ENCODE data around the gene FAM98C.

FAM98C gene

GRCh38 chr19:38386300-38386970, 16.5 kb upstream of the FAM98C start:
- H3K4me1 Mint-ChIP-seq (ENCODE audit: low read depth): peaks cover 12% of the 10 kb centered on the region
- no peak overlapping the region for H3K27ac Mint-ChIP-seq
- no peaks in the 10 kb centered on the region for H3K9me3 Mint-ChIP-seq
- peaks cover 22% of the 10 kb centered on the region for H3K36me3 Mint-ChIP-seq (ENCODE audit: low read depth)
- H3K27me3 Mint-ChIP-seq (ENCODE audit: low read depth): peaks cover 23% of the 10 kb centered on the region
- no peak overlapping the region for H3K4me3 Mint-ChIP-seq

- Mint-ChIP-seq H3K4me3 (peak overlapping the region; percentile 92), H3K9me3 (no peaks in the 10 kb centered on the region), H3K36me3 (ENCODE audit: low read depth) (peaks cover 17% of the 10 kb centered on the region), H3K27me3 (ENCODE audit: low read depth) (peaks cover 25% of the 10 kb centered on the region), H3K4me1 (ENCODE audit: low read depth) (peaks cover 12% of the 10 kb centered on the region), H3K27ac (peak overlapping the region; percentile 71)
Measured at GRCh38 chr19:38386971-38387549, 15.8 kb upstream of the FAM98C start.

GRCh38 chr19:38387550-38388348, 15.1 kb upstream of the FAM98C start, which contains the start of gene GGN:
GGN (minus strand) TSS chr19:38388034; CDS start chr19:38387261, 773 bp downstream.
- peaks cover 27% of the 10 kb centered on the region for H3K27me3 Mint-ChIP-seq (ENCODE audit: low read depth)
- peaks cover 13% of the 10 kb centered on the region for H3K4me1 Mint-ChIP-seq (ENCODE audit: low read depth)
- H3K4me3 Mint-ChIP-seq: peak within 1 kb of the TSS; percentile 92
- peaks cover 19% of the 10 kb centered on the region for H3K36me3 Mint-ChIP-seq (ENCODE audit: low read depth)
- peak within 1 kb of the TSS; percentile 87 for H3K27ac Mint-ChIP-seq
- no peaks in the 10 kb centered on the region for H3K9me3 Mint-ChIP-seq

GRCh38 chr19:38388349-38389100, 14.4 kb upstream of the FAM98C start, which contains the start of gene SPRED3:
SPRED3 (plus strand) TSS chr19:38388697; CDS start chr19:38390303, 1,606 bp downstream.
- Mint-ChIP-seq H3K27me3 (ENCODE audit: low read depth) (peaks cover 31% of the 10 kb centered on the region), H3K4me1 (ENCODE audit: low read depth) (peaks cover 15% of the 10 kb centered on the region), H3K27ac (peak within 1 kb of the TSS; percentile 87)

GRCh38 chr19:38389101-38389925, 13.6 kb upstream of the FAM98C start:
- H3K27ac Mint-ChIP-seq: peak overlapping the region; percentile 41
- H3K27me3 Mint-ChIP-seq (ENCODE audit: low read depth): peaks cover 37% of the 10 kb centered on the region
- no peaks in the 10 kb centered on the region for H3K9me3 Mint-ChIP-seq
- H3K4me1 Mint-ChIP-seq (ENCODE audit: low read depth): peaks cover 18% of the 10 kb centered on the region
- H3K36me3 Mint-ChIP-seq (ENCODE audit: low read depth): peaks cover 13% of the 10 kb centered on the region
- H3K4me3 Mint-ChIP-seq: peak overlapping the region; percentile 54

More at GRCh38 chr19:38388349-38389100, 14.4 kb upstream of the FAM98C start, which contains the start of gene SPRED3:
- no peaks in the 10 kb centered on the region for H3K9me3 Mint-ChIP-seq
- peak within 1 kb of the TSS; percentile 92 for H3K4me3 Mint-ChIP-seq
- peaks cover 14% of the 10 kb centered on the region for H3K36me3 Mint-ChIP-seq (ENCODE audit: low read depth)

- Mint-ChIP-seq H3K4me3 (peak overlapping the region; percentile 30), H3K36me3 (ENCODE audit: low read depth) (peaks cover 11% of the 10 kb centered on the region), H3K27me3 (ENCODE audit: low read depth) (peaks cover 37% of the 10 kb centered on the region), H3K4me1 (ENCODE audit: low read depth) (peaks cover 23% of the 10 kb centered on the region), H3K27ac (no peak overlapping the region), H3K9me3 (no peaks in the 10 kb centered on the region)
Measured at GRCh38 chr19:38389957-38390924, 12.7 kb upstream of the FAM98C start.

GRCh38 chr19:38391911-38392464, 10.9 kb upstream of the FAM98C start:
- peaks cover 37% of the 10 kb centered on the region for H3K27me3 Mint-ChIP-seq (ENCODE audit: low read depth)
- H3K4me1 Mint-ChIP-seq (ENCODE audit: low read depth): peaks cover 29% of the 10 kb centered on the region
- no peaks in the 10 kb centered on the region for H3K9me3 Mint-ChIP-seq
- H3K36me3 Mint-ChIP-seq (ENCODE audit: low read depth): peaks cover 11% of the 10 kb centered on the region
- H3K27ac Mint-ChIP-seq: no peak overlapping the region
- no peak overlapping the region for H3K4me3 Mint-ChIP-seq

- Mint-ChIP-seq H3K27me3 (ENCODE audit: low read depth) (peaks cover 37% of the 10 kb centered on the region), H3K4me3 (no peak overlapping the region), H3K9me3 (no peaks in the 10 kb centered on the region), H3K4me1 (ENCODE audit: low read depth) (peaks cover 24% of the 10 kb centered on the region), H3K36me3 (ENCODE audit: low read depth) (peaks cover 8% of the 10 kb centered on the region), H3K27ac (no peak overlapping the region)
Measured at GRCh38 chr19:38392707-38393308, 10.1 kb upstream of the FAM98C start.

GRCh38 chr19:38394488-38394887, 8.4 kb upstream of the FAM98C start:
- H3K9me3 Mint-ChIP-seq: no peaks in the 10 kb centered on the region

GRCh38 chr19:38395381-38396114, 7.3 kb upstream of the FAM98C start:
- Mint-ChIP-seq H3K36me3 (ENCODE audit: low read depth) (peaks cover 8% of the 10 kb centered on the region), H3K27me3 (ENCODE audit: low read depth) (peaks cover 23% of the 10 kb centered on the region), H3K9me3 (no peaks in the 10 kb centered on the region), H3K4me1 (ENCODE audit: low read depth) (peaks cover 18% of the 10 kb centered on the region), H3K27ac (peak overlapping the region; percentile 84), H3K4me3 (peak overlapping the region; percentile 86)

More at GRCh38 chr19:38394488-38394887, 8.4 kb upstream of the FAM98C start:
- Mint-ChIP-seq H3K27ac (peak overlapping the region; percentile 84), H3K4me1 (ENCODE audit: low read depth) (peaks cover 19% of the 10 kb centered on the region), H3K4me3 (peak overlapping the region; percentile 86), H3K27me3 (ENCODE audit: low read depth) (peaks cover 30% of the 10 kb centered on the region), H3K36me3 (ENCODE audit: low read depth) (peaks cover 8% of the 10 kb centered on the region)

- H3K36me3 Mint-ChIP-seq (ENCODE audit: low read depth): peaks cover 5% of the 10 kb centered on the region
- H3K4me3 Mint-ChIP-seq: no peak overlapping the region
- H3K4me1 Mint-ChIP-seq (ENCODE audit: low read depth): peaks cover 19% of the 10 kb centered on the region
- no peak overlapping the region for H3K27ac Mint-ChIP-seq
- H3K9me3 Mint-ChIP-seq: no peaks in the 10 kb centered on the region
- peaks cover 1% of the 10 kb centered on the region for H3K27me3 Mint-ChIP-seq (ENCODE audit: low read depth)
Measured at GRCh38 chr19:38399081-38399480, 3.8 kb upstream of the FAM98C start.
